Heart left ventricle (tissue), 13 donors: Measurements from ENCODE around the gene C2orf68.

Source experiments
- POLR2A ChIP-seq, 2 donors: fragments of 450-650 bp; IDR thresholded peaks; one replicate each; pipeline ENCODE4 v1.6.1; 2017; ENCODE audit warnings: antibody characterized with exemption in 2 of 2, mild to moderate bottlenecking in 2 of 2, moderate library complexity in 2 of 2
- TF ChIP-seq, protein P1 (sequence below), 12 donors: fragments of 200-600 bp; sonication (generic) in 4 of 12; IDR thresholded peaks; one replicate each; pipeline versions ENCODE4 v1.5.0 to v1.8.0; 2018 to 2022; ENCODE audit warnings: antibody characterized with exemption in 12 of 12, mild to moderate bottlenecking in 5 of 12
- donor health status: ischemic (EF 13 %, LVEDD 7.1; RV severe dilation, severe dysfunction).
- donor health status: DM: no; HTN: yes; CAD: no.
- donor health status: DM: no; HTN: no; CAD: no.
- donor health status: ischemic (EF 25% LVEDD 6.9; RV normal size, moderate dysfunction).
- donor health status: ischemic (EF 25% LVEDD 5.7; RV mildly dilated, moderate dysfunction).
- donor health status: ischemic (EF 35%, LVEDD 5.7; RV mildly dilated, moderate dysfunction).
- donor health status: nonischemic (EF 11% LVEDD 7.7; RV severe dilation, severe dysfunction).
- donor health status: DM: yes; HTN: yes; CAD: no.
- donor health status: PGD.
- donor health status: ischemic (EF 29% LVEDD 5.4; RV normal size, mild dysfunction).
- donor health status: nonischemic (EF 23%, LVEDD 6.1; RV moderate dilation, normal function).

DNA sequence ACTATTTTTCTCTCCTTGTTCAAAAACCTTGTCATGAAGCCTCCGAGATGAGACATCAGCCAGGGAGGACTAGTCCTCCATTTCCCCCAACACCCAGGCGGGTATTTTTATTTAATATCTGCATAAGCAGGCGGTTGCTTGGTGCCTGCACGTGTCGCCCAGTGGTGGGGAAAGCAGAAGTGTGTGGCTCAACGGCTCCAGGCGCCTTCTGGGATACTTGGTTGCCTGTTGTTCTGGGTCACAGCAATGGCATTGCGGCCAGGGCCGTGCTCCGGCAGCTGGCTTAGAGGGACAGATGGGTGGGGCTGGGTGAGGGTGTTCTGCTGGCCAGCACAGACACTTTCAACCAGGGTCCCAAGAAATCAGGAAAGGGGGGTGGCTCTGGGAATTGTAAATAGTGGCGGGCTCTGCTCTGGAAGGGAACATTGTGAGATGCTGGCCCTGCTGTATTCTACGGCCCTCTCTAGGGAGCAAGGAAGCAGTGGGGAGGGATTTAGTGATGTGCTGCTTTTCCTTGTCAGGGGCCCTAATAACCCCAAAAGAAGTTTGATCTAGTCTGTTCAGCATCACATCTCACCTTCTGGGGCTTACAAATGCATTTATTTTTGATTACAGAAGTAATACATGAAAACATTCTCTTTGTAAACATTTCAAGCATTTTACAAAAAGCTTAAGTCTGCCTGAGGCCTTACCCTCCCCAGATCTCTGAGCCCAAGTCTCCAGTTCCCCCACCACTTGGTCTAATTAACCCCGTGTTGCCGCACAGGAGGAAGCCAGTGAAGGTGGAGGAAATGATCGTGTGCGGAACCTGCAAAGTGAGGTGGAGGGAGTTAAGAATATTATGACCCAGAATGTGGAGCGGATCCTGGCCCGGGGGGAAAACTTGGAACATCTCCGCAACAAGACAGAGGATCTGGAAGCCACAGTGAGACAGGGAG is 33.4 kb downstream of the C2orf68 start:
- no peak for TF ChIP-seq POLR2A (IDR thresholded peaks at IDR 0.05)
- TF ChIP-seq, protein P1, sequence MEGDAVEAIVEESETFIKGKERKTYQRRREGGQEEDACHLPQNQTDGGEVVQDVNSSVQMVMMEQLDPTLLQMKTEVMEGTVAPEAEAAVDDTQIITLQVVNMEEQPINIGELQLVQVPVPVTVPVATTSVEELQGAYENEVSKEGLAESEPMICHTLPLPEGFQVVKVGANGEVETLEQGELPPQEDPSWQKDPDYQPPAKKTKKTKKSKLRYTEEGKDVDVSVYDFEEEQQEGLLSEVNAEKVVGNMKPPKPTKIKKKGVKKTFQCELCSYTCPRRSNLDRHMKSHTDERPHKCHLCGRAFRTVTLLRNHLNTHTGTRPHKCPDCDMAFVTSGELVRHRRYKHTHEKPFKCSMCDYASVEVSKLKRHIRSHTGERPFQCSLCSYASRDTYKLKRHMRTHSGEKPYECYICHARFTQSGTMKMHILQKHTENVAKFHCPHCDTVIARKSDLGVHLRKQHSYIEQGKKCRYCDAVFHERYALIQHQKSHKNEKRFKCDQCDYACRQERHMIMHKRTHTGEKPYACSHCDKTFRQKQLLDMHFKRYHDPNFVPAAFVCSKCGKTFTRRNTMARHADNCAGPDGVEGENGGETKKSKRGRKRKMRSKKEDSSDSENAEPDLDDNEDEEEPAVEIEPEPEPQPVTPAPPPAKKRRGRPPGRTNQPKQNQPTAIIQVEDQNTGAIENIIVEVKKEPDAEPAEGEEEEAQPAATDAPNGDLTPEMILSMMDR (IDR thresholded peaks at IDR 0.05) = no peak
